Esophagus (tissue), 2 donors: ENCODE measurements around the gene KCNE1. TPM values are rescaled to one million over a fixed set of nuclear protein-coding genes. Genes with fewer than 3 reads are reported as not detected.

Experiments used
- H3K27ac ChIP-seq, 2 donors: one replicate each; pipeline ENCODE4 v1.5.1; 2013; ENCODE audit warnings: low read depth in 2 of 2, mild to moderate bottlenecking in 2 of 2, inconsistent platforms in 1 of 2, low read length in 1 of 2, moderate library complexity in 1 of 2
- H3K27me3 ChIP-seq, 2 donors: one replicate each; pipeline ENCODE4 v1.6.1; 2013; ENCODE audit warnings: low read length in 2 of 2, control low read depth in 1 of 2, mild to moderate bottlenecking in 1 of 2; ENCODE audit not compliant: insufficient read depth in 2 of 2, control insufficient read depth in 1 of 2
- H3K36me3 ChIP-seq, 2 donors: one replicate each; pipeline ENCODE4 v1.6.1; 2013; ENCODE audit warnings: low read length in 1 of 2; ENCODE audit not compliant: control insufficient read depth in 2 of 2, insufficient read depth in 2 of 2
- H3K4me1 ChIP-seq, 2 donors: one replicate each; pipeline ENCODE4 v1.6.1; 2013; ENCODE audit warnings: low read length in 1 of 2; ENCODE audit not compliant: control insufficient read depth in 2 of 2, insufficient read depth in 2 of 2
- H3K4me3 ChIP-seq, 2 donors: one replicate each; pipeline ENCODE4 v1.5.1; 2013; ENCODE audit warnings: low read length in 2 of 2, mild to moderate bottlenecking in 2 of 2, low read depth in 1 of 2, moderate library complexity in 1 of 2
- H3K9me3 ChIP-seq, 2 donors: one replicate each; pipeline ENCODE4 v1.6.1; 2013; ENCODE audit warnings: mild to moderate bottlenecking in 2 of 2, low read depth in 1 of 2, low read length in 1 of 2, moderate library complexity in 1 of 2; ENCODE audit not compliant: control insufficient read depth in 2 of 2, insufficient read depth in 1 of 2
- whole genome bisulfite sequencing, 2 donors: extraction: QIAGEN DNeasy Blood & Tissue Kit; methylation state at CpG; one replicate each; pipeline ENCODE4 v1.1.7; 2013; 5-methylcytosine and 5-hydroxymethylcytosine counted together
- polyA plus RNA-seq, 2 donors: library from polyadenylated mRNA; stranded (reverse); fragments of 200-250 nt; gene quantifications; one replicate each; pipeline ENCODE4 v1.2.3, GENCODE V29; 2013
- donor health status: healthy with polysubstance abuse.
- donor health status: Bipolar disorder and iron deficiency.

The KCNE1 gene
- polyA plus RNA-seq, 2 donors = 0.04 to 0.12 TPM

DNA sequence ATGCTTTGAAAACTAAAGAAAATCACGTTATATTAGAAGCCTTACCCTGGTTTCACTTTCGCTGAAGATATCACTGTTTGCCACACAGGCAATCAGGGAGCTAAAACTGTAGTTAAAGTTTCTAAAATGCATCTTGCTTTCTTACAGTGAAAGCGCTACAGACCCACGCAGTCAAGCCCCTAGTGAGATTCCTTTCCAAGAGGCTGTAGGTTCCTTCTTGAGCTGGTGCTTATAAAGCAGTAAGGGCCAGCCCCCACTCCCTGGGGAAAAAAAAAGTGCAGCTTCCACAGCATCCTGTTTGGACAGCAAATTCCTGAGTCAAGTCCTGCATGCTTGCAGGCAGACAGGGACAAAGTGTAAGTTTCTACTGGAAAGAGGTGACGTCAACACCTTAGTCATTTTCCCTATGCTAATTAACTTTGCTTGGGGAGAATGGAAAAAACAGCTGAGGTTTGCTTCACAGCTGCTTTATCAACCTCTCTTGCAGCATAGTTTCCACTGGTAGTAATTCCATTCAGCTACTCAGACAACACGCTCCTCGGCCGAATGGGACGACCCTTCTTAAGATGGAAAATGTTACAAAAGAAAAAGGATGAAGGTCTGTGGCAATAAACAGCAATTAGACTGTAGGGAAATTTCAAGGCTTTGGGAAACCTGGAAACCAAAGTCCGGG, 14.7 kb upstream of the KCNE1 start:
- H3K27me3 ChIP-seq = no peaks in the 10 kb centered on the region
- peaks cover 0 to 5% of the 10 kb centered on the region in 2 donors for H3K4me1 ChIP-seq
- no peaks in the 10 kb centered on the region for H3K36me3 ChIP-seq
- H3K9me3 ChIP-seq = no peaks in the 10 kb centered on the region
- 6 to 7% methylated on average over 10 of the region's 10 CpGs for WGBS, 2 donors
- H3K27ac ChIP-seq = peak overlapping the region; percentile 83 to 86
- peak overlapping the region in 1 of 2 donors; percentile 44 for H3K4me3 ChIP-seq

DNA sequence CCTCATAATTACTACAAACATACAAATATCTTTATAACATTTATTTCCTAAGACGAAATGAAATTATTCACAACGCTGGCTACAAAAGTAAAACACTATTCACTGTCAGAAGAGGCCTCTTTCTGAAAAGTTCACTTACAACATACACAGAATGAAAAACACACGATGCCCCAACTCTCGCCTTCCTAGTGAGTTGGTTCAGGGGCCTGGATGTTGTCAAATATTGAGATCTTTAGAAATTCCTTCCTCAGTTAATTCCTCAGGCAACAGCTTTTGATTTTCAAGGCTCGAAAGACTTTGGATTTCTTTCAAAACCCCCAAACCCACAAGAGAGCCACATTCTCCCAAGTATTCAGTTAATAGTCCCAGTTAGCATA, 14.2 kb upstream of the KCNE1 start:
- Histone ChIP-seq H3K4me1 (peaks cover 0 to 5% of the 10 kb centered on the region in 2 donors), H3K27ac (peak overlapping the region; percentile 83 to 86), H3K9me3 (no peaks in the 10 kb centered on the region), H3K27me3 (no peaks in the 10 kb centered on the region), H3K4me3 (peak overlapping the region in 1 of 2 donors; percentile 44), H3K36me3 (no peaks in the 10 kb centered on the region)
- 19 to 26% methylated on average over 5 of the region's 5 CpGs for WGBS, 2 donors

DNA sequence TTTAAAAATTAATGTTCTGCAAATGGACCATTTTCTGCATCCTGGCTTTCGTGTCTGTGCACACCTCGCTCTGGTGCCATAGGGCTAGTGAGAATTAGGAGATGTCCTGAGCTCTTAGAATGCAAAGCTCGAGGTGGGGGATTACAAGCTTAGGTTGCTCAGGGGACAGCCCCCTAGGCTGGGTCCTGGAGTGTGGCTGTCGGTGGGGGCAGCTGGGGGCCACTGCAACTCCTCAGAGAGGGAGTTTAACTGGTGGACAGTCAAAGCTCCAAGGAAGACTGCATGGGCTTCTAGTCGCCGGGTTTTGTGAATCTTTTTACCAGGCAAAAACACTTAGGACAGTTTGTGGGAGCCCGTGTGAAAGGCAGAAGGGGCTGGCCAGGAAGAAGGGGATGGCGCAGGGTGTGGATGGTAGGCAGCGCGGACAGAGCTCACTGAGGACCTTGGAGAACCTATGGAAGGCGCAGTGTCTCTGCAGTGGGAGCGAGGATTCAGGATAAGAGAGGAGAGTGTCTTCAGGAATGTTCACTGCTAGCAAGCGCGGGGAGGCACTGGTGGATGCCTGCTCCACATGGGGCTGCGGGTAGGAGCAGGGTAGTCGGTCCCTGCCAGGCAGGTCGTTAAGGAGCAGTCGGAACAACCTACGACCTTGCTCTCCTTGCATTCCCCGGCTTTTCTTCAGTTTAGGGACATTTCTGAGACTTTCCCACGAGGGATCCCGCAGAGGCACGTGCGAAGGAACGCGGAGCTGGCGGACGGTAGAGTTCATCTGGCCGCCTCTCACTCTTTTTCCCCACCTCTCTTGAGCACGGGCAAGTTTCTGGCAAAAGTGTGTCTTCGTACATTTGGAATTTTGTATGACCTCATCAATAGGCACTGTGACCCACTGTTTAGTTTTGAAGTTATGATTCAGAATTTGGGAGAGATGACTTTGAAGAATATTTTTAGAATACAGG, 12.9 kb upstream of the KCNE1 start:
- Histone ChIP-seq H3K4me3 (peak overlapping the region in 1 of 2 donors; percentile 10), H3K9me3 (no peaks in the 10 kb centered on the region), H3K27ac (peak overlapping the region in 1 of 2 donors; percentile 14), H3K36me3 (no peaks in the 10 kb centered on the region), H3K27me3 (no peaks in the 10 kb centered on the region), H3K4me1 (peaks cover 0 to 5% of the 10 kb centered on the region in 2 donors)
- WGBS, 2 donors = 69 to 73% methylated on average over 31 of the region's 31 CpGs

DNA sequence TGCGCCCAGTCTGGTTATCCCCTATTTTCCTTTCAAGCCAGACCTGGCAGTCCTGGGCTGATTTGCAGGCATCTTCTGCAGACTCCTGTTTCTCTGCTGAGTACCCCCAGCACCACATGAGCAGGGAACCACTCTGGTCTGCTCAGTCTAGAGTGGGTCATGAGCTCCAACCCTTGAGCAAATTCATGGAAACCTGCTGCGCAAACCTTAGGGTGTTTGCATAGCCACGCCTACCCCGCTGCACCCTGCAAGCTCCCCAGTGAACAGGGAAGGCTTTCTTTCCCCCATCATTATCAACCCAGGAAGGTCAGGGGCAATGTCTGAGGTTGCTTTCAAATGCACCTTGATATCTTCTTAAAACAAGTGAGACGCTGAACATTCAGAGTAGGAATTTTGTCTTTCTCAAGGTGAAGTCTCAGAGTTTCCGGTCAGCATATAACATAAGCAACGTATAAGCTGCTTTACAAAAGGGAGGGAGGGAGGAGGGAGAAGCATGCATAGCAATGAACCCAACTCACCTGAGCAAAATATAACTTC, 11.1 kb upstream of the KCNE1 start:
- H3K36me3 ChIP-seq = no peaks in the 10 kb centered on the region
- H3K9me3 ChIP-seq = no peaks in the 10 kb centered on the region
- peaks cover 0 to 5% of the 10 kb centered on the region in 2 donors for H3K4me1 ChIP-seq
- no peak overlapping the region for H3K4me3 ChIP-seq
- WGBS, 2 donors = 83 to 91% methylated on average over 7 of the region's 7 CpGs
- no peak overlapping the region for H3K27ac ChIP-seq
- no peaks in the 10 kb centered on the region for H3K27me3 ChIP-seq

DNA sequence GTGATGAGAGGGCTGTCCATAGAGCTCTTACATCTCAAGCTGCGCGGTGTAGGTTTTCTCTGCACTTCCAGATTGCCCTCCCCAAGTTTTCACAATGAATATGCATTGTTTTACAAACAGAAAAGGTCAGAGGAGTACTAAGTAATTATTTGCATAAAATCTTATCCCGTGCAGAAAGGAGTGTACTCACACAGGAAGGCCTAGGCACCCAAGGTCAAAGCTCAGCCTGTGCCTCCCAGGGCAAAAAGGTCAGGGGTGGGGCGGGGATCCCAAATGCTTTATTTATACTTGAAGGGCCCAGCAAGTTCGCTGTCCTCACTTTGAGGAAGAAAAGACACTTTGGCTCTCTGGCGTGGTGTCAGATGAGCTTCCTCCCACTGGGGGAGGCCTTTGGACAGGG, 10.3 kb upstream of the KCNE1 start:
- peaks cover 0 to 5% of the 10 kb centered on the region in 2 donors for H3K4me1 ChIP-seq
- no peaks in the 10 kb centered on the region for H3K9me3 ChIP-seq
- no peaks in the 10 kb centered on the region for H3K36me3 ChIP-seq
- H3K27ac ChIP-seq = no peak overlapping the region
- no peak overlapping the region for H3K4me3 ChIP-seq
- 60 to 77% methylated on average over 6 of the region's 6 CpGs for WGBS, 2 donors
- H3K27me3 ChIP-seq = no peaks in the 10 kb centered on the region

DNA sequence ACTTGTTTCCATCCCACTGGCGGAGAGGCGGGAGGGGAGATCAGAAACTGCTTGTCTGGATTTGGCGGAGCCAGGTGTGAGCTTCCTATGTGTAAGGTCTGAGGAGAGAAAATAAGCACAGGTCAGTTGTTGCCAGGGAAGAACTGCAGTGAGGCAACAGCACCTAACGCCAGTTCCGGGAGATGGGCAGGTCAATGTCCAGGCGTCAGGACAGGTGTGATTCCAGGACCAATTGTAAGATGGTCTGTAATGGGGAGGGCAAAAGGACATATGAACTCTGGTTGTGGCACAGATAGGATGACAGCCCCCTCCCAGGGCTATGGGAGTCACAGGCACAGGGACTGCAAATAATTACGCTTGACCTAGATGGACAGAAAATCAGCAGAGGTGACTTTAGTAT, 9.6 kb upstream of the KCNE1 start:
- Histone ChIP-seq H3K27ac (no peak overlapping the region), H3K36me3 (no peaks in the 10 kb centered on the region), H3K27me3 (no peaks in the 10 kb centered on the region), H3K4me1 (peaks cover 0 to 5% of the 10 kb centered on the region in 2 donors), H3K9me3 (no peaks in the 10 kb centered on the region), H3K4me3 (no peak overlapping the region)
- 89 to 97% methylated on average over 7 of the region's 7 CpGs for WGBS, 2 donors

DNA sequence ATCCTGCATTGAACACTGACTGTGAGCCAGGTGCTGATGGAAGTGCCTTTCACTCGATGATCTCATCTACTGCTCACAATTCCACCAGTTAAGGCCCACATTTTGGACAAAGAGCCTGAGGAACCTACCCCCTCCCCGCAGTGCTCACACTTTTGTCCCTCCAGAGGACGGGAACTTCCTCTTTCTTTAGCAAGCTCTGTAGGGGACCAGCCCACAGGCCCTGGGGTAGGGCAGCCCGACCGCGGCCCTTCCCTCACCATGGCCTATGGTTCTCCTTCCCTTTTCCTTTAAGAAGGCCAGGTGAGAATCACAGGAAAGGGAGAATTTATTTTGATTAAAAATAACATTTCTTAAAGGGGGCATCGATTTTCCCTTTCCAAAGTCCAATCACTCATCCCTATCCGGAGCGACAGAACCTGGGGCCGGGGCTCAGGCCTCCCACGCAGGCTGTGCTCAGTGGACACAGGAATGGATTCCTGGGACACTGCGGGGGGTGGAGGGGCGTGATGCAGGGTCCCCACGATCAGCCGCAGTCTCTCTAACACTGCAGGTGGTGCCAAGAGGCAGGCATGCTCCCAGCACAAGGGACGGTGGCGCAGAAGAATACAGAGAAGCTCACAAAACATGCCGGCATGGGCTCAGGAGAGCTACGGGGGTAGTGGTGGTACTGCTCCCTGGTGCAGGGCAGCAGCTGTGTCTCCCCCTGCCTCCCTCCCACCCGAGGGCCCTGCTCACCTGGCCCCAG, 8.9 kb upstream of the KCNE1 start:
- Histone ChIP-seq H3K36me3 (no peaks in the 10 kb centered on the region), H3K4me3 (no peak overlapping the region), H3K27me3 (no peaks in the 10 kb centered on the region), H3K27ac (peak overlapping the region in 1 of 2 donors; percentile 5), H3K4me1 (peaks cover 0 to 5% of the 10 kb centered on the region in 2 donors), H3K9me3 (no peaks in the 10 kb centered on the region)
- WGBS, 2 donors = 92 to 93% methylated on average over 20 of the region's 20 CpGs

DNA sequence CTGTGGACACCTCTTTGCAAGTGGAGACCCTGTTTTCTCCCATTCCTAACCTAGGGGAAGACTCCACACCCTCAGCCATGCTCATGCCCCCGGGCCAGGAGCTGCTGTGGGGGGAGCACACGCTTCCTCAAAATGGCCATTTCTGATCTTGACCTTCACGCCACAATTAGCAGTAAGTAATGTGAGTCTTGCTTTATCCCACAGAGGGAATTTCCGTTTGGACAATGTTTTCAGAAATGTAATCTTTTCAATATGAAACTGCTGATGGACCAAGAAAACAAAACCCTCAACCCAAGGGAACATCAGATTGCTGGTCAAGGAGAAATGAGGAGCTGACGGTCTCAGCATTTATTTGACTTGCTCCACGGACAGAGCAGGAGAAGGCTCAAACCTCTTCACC, 8.3 kb upstream of the KCNE1 start:
- H3K27ac ChIP-seq = peak overlapping the region in 1 of 2 donors; percentile 5
- H3K27me3 ChIP-seq = no peaks in the 10 kb centered on the region
- H3K4me1 ChIP-seq = peaks cover 0 to 5% of the 10 kb centered on the region in 2 donors
- WGBS, 2 donors = 87 to 89% methylated on average over 6 of the region's 6 CpGs
- no peaks in the 10 kb centered on the region for H3K36me3 ChIP-seq
- no peak overlapping the region for H3K4me3 ChIP-seq
- no peaks in the 10 kb centered on the region for H3K9me3 ChIP-seq

DNA sequence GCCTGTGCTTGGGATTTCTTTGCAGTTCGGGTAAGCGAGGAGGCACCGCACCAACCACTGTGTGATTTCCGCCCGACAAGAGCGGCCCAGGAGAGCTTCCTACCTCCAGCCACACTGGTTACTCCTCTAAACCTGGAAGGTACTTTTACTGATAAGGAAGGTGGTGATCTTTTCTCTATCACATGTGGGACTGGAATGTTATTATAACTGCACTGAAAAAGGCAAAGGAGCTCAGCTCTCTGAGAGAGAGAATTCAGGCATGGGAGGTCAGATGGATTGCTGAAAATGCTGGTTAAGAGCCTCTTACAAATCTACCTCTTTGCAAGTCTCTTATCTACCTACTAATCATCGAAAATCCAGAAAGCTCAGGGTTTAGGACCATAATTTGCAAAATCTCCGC, 7.7 kb upstream of the KCNE1 start:
- H3K9me3 ChIP-seq = no peaks in the 10 kb centered on the region
- H3K27ac ChIP-seq = no peak overlapping the region
- H3K27me3 ChIP-seq = no peaks in the 10 kb centered on the region
- WGBS, 2 donors = 91 to 97% methylated on average over 8 of the region's 8 CpGs
- no peaks in the 10 kb centered on the region for H3K36me3 ChIP-seq
- H3K4me3 ChIP-seq = no peak overlapping the region
- H3K4me1 ChIP-seq = peaks cover 0 to under 1% of the 10 kb centered on the region in 2 donors
